ENCODE data around the gene DLD.
A peak's percentile ranks its signal among the peaks of the same experiment; 100 is the strongest.
"Not testable (repeated sequence)": the region's sequence is repeated elsewhere in the genome, so short reads cannot be mapped to it uniquely, and the experiment has no call there.

The DLD gene

GRCh38 chr7:107890962-107891635 lies at the start of gene DLD:
TSS of gene DLD (plus strand) at chr7:107891183. CDS start at chr7:107891251, 68 bp downstream.
- Histone ChIP-seq H3K4me3 (replicated peaks; ENCODE audit: low read depth, low read length) (peak within 1 kb of the TSS; percentile 92), H3K27me3 (replicated peaks; ENCODE audit: control insufficient read depth, insufficient read depth, low read length) (no peaks in the 10 kb centered on the region), H3K36me3 (ENCODE audit: control insufficient read depth, insufficient read depth, low read length) (peaks cover 4% of the 10 kb centered on the region)
- DNase-seq (ENCODE audit: extremely low read depth, insufficient read length): peak; percentile 93
- no peak for TF ChIP-seq CTCF (IDR thresholded peaks at IDR 0.05; ENCODE audit: insufficient read depth, low read length, poor library complexity, severe bottlenecking)

GRCh38 chr7:107842213-107842612 lies 48.8 kb upstream of the DLD start:
- Histone ChIP-seq H3K4me3 (replicated peaks; ENCODE audit: low read depth, low read length) (no peak overlapping the region), H3K36me3 (ENCODE audit: control insufficient read depth, insufficient read depth, low read length) (no peaks in the 10 kb centered on the region), H3K27me3 (replicated peaks; ENCODE audit: control insufficient read depth, insufficient read depth, low read length) (no peaks in the 10 kb centered on the region)
- no peak for TF ChIP-seq CTCF (IDR thresholded peaks at IDR 0.05; ENCODE audit: insufficient read depth, low read length, poor library complexity, severe bottlenecking)
- no peak for DNase-seq (ENCODE audit: extremely low read depth, insufficient read length)

GRCh38 chr7:107843184-107843583 lies 47.8 kb upstream of the DLD start:
- Histone ChIP-seq H3K4me3 (replicated peaks; ENCODE audit: low read depth, low read length) (no peak overlapping the region), H3K36me3 (ENCODE audit: control insufficient read depth, insufficient read depth, low read length) (no peaks in the 10 kb centered on the region), H3K27me3 (replicated peaks; ENCODE audit: control insufficient read depth, insufficient read depth, low read length) (no peaks in the 10 kb centered on the region)
- no peak for TF ChIP-seq CTCF (IDR thresholded peaks at IDR 0.05; ENCODE audit: insufficient read depth, low read length, poor library complexity, severe bottlenecking)
- DNase-seq (ENCODE audit: extremely low read depth, insufficient read length): no peak

GRCh38 chr7:107846324-107846723 lies 44.7 kb upstream of the DLD start:
- no peak for DNase-seq (ENCODE audit: extremely low read depth, insufficient read length)
- H3K36me3 ChIP-seq (ENCODE audit: control insufficient read depth, insufficient read depth, low read length): no peaks in the 10 kb centered on the region
- no peak overlapping the region for H3K4me3 ChIP-seq (replicated peaks; ENCODE audit: low read depth, low read length)
- no peaks in the 10 kb centered on the region for H3K27me3 ChIP-seq (replicated peaks; ENCODE audit: control insufficient read depth, insufficient read depth, low read length)
- TF ChIP-seq CTCF (IDR thresholded peaks at IDR 0.05; ENCODE audit: insufficient read depth, low read length, poor library complexity, severe bottlenecking): no peak

- TF ChIP-seq CTCF (IDR thresholded peaks at IDR 0.05; ENCODE audit: insufficient read depth, low read length, poor library complexity, severe bottlenecking): no peak
- DNase-seq (ENCODE audit: extremely low read depth, insufficient read length): no peak
- H3K36me3 ChIP-seq (ENCODE audit: control insufficient read depth, insufficient read depth, low read length): no peaks in the 10 kb centered on the region
- no peak overlapping the region for H3K4me3 ChIP-seq (replicated peaks; ENCODE audit: low read depth, low read length)
- H3K27me3 ChIP-seq (replicated peaks; ENCODE audit: control insufficient read depth, insufficient read depth, low read length): no peaks in the 10 kb centered on the region
These were observed 43.7 kb upstream of the DLD start for GRCh38 chr7:107847168-107847835.

GRCh38 chr7:107847836-107848175 lies 43.2 kb upstream of the DLD start:
- H3K4me3 ChIP-seq (replicated peaks; ENCODE audit: low read depth, low read length); DNase-seq (ENCODE audit: extremely low read depth, insufficient read length); H3K27me3 ChIP-seq (replicated peaks; ENCODE audit: control insufficient read depth, insufficient read depth, low read length); H3K36me3 ChIP-seq (ENCODE audit: control insufficient read depth, insufficient read depth, low read length): not testable (repeated sequence)

- H3K36me3 ChIP-seq (ENCODE audit: control insufficient read depth, insufficient read depth, low read length); H3K4me3 ChIP-seq (replicated peaks; ENCODE audit: low read depth, low read length); DNase-seq (ENCODE audit: extremely low read depth, insufficient read length); H3K27me3 ChIP-seq (replicated peaks; ENCODE audit: control insufficient read depth, insufficient read depth, low read length): not testable (repeated sequence)
These were observed 42.8 kb upstream of the DLD start for GRCh38 chr7:107848211-107848610.
